GM12878 (cell line): ENCODE data around the gene RALGPS2. TPM values are rescaled to one million over a fixed set of nuclear protein-coding genes. Genes with fewer than 3 reads are reported as not detected.

Source experiments
- ATAC-seq: fragments of 200-7000 bp; cut with Tn5 transposase; 3 replicates; pipeline ENCODE4 v1.9.1; 2020; ENCODE audit warnings: mild to moderate bottlenecking, moderate library complexity
- BruUV-seq: library from RNA; stranded (reverse); fragments of 400-500 nt; replicated peaks from 2 replicates; lab custom pipeline; 2021; lab: Mats Ljungman, UMichigan
- CTCF ChIA-PET: fragments of 300-600 bp; sonication (Branson Sonifier 250); formaldehyde crosslinking; extraction: SDS; loops from one replicate; lab custom pipeline; 2021; ENCODE audit warnings: inconsistent platforms; lab: Yijun Ruan, JAX
- POLR2A ChIA-PET: fragments of 350-600 bp; formaldehyde crosslinking; extraction: SDS; loops from one replicate; lab custom pipeline; 2021; ENCODE audit warnings: inconsistent platforms; lab: Charles Lee
- RAD21 ChIA-PET: fragments of 300-600 bp; sonication (Branson Sonifier 250); formaldehyde crosslinking; loops from one replicate; lab custom pipeline; 2023; ENCODE audit warnings: antibody characterized with exemption; ENCODE audit not compliant: unreplicated experiment; lab: Charles Lee
- SMC1A ChIA-PET: fragments of 300-600 bp; sonication (Branson Sonifier 250); formaldehyde crosslinking; loops from one replicate; lab custom pipeline; 2023; ENCODE audit not compliant: unreplicated experiment, uncharacterized antibody; lab: Charles Lee
- DNase-seq: peaks from one replicate; pipeline ENCODE4 v3.0.0-alpha.2; 2011; ENCODE audit warnings: low read depth, low spot score
- FAIRE-seq: peaks from 3 replicates; lab custom pipeline; 2011; peaks lifted over from hg19 to GRCh38; lab: Jason Lieb, UNC
- H2AFZ ChIP-seq: 2 replicates; pipeline ENCODE4 v1.6.0; 2011; ENCODE audit warnings: low read depth, low read length, control low read depth; ENCODE audit not compliant: control insufficient read depth
- H3K27ac ChIP-seq: 2 replicates; pipeline ENCODE4 v1.5.1; 2011; ENCODE audit warnings: control low read depth; ENCODE audit not compliant: control insufficient read depth, insufficient read depth
- H3K27me3 ChIP-seq, 2 experiments: replicated peaks in 1 of 2; 2 replicates each; pipeline versions ENCODE4 v1.6.0 to v1.6.1; 2011; ENCODE audit warnings: low read length in 1 of 2; ENCODE audit not compliant: control insufficient read depth in 2 of 2, insufficient read depth in 2 of 2
- H3K36me3 ChIP-seq, 2 experiments: 2 replicates each; pipeline ENCODE4 v1.5.1; 2011; ENCODE audit warnings: low read length in 1 of 2; ENCODE audit not compliant: control insufficient read depth in 2 of 2, insufficient read depth in 2 of 2
- H3K4me1 ChIP-seq: 2 replicates; pipeline ENCODE4 v1.6.1; 2011; ENCODE audit warnings: mild to moderate bottlenecking, low read length, moderate library complexity, mixed read lengths; ENCODE audit not compliant: control insufficient read depth, insufficient read depth
- H3K4me2 ChIP-seq: 2 replicates; pipeline ENCODE4 v1.6.0; 2011; ENCODE audit warnings: control low read depth; ENCODE audit not compliant: control insufficient read depth, insufficient read depth
- H3K4me3 ChIP-seq: fragments of 200-600 bp; sonication (generic); 2 replicates; pipeline ENCODE4 v1.5.1; 2016
- H3K79me2 ChIP-seq: 2 replicates; pipeline ENCODE4 v1.6.0; 2011; ENCODE audit warnings: low read length; ENCODE audit not compliant: control insufficient read depth, insufficient read depth
- H3K9ac ChIP-seq: 2 replicates; pipeline ENCODE4 v1.8.0; 2011; ENCODE audit warnings: low read length, control low read depth, mixed read lengths; ENCODE audit not compliant: control insufficient read depth, insufficient read depth
- H3K9me3 ChIP-seq: replicated peaks from 3 replicates; pipeline ENCODE4 v1.5.1; 2011; ENCODE audit warnings: mild to moderate bottlenecking, low read length; ENCODE audit not compliant: control insufficient read depth, insufficient read depth
- H4K20me1 ChIP-seq: 2 replicates; pipeline ENCODE4 v1.6.0; 2011; ENCODE audit not compliant: control insufficient read depth, insufficient read depth
- ATF7 ChIP-seq: fragments of 450-650 bp; IDR thresholded peaks from 2 replicates; pipeline ENCODE4 v1.6.1; 2016; ENCODE audit warnings: low read depth, mild to moderate bottlenecking
- BHLHE40 ChIP-seq, 2 experiments: fragments of 450-650 bp in 1 of 2; IDR thresholded peaks; 2 replicates each; pipeline ENCODE4 v1.6.1; 2011 to 2017; ENCODE audit warnings: low read depth in 2 of 2, borderline replicate concordance in 1 of 2, improper control_type of control experiment in 1 of 2, low read length in 1 of 2, mild to moderate bottlenecking in 1 of 2
- CBX3 ChIP-seq: fragments of 200-600 bp; sonication (generic); IDR thresholded peaks from 2 replicates; pipeline ENCODE4 v1.6.1; 2016; ENCODE audit warnings: low read depth, borderline replicate concordance
- EED ChIP-seq: sonication (generic); IDR thresholded peaks from 2 replicates; pipeline ENCODE4 v1.6.1; 2016; ENCODE audit warnings: antibody characterized with exemption, low read depth
- GATAD2B ChIP-seq: fragments of 450-650 bp; conservative IDR thresholded peaks from 2 replicates; pipeline ENCODE4 v1.6.1; 2017; ENCODE audit warnings: low read depth, mild to moderate bottlenecking, moderate library complexity
- KAT2A ChIP-seq: conservative IDR thresholded peaks from 2 replicates; pipeline ENCODE4 v1.6.1; 2011; ENCODE audit warnings: low read depth, low read length; ENCODE audit not compliant: control insufficient read depth
- KLF5 ChIP-seq: fragments of 450-650 bp; IDR thresholded peaks from 2 replicates; pipeline ENCODE4 v1.6.1; 2014; ENCODE audit warnings: mild to moderate bottlenecking; ENCODE audit not compliant: partially characterized antibody
- NFYA ChIP-seq: IDR thresholded peaks from 2 replicates; pipeline ENCODE4 v1.6.1; 2011; ENCODE audit warnings: low read depth, mild to moderate bottlenecking, low read length, improper control_type of control experiment, borderline replicate concordance
- RELA ChIP-seq: fragments of 450-650 bp; IDR thresholded peaks from 2 replicates; pipeline ENCODE4 v1.8.0; 2014; ENCODE audit warnings: borderline replicate concordance; ENCODE audit not compliant: partially characterized antibody
- RFX5 ChIP-seq: IDR thresholded peaks from 2 replicates; pipeline ENCODE4 v1.6.1; 2011; ENCODE audit warnings: low read depth, low read length, improper control_type of control experiment
- SPI1 ChIP-seq: IDR thresholded peaks from 2 replicates; pipeline ENCODE4 v1.6.1; 2011; ENCODE audit warnings: low read depth, mild to moderate bottlenecking, low read length, moderate library complexity, borderline replicate concordance; ENCODE audit not compliant: insufficient read depth
- TBL1XR1 ChIP-seq: IDR thresholded peaks from 2 replicates; pipeline ENCODE4 v1.6.1; 2012; ENCODE audit warnings: low read depth, low read length, improper control_type of control experiment
- ZBED1 ChIP-seq: IDR thresholded peaks from 2 replicates; pipeline ENCODE4 v1.6.1; 2016; ENCODE audit warnings: borderline replicate concordance
- WGBS: methylation state at CpG from one replicate; pipeline ENCODE4 v1.1.6; 2016; ENCODE audit warnings: low lambda C conversion rate; ENCODE audit not compliant: insufficient replicate concordance, insufficient coverage; ENCODE audit errors: missing lambda C conversion rate; 5-methylcytosine and 5-hydroxymethylcytosine counted together
- in situ Hi-C: fragments of 300-500 bp; cut with MboI; formaldehyde crosslinking; loops from 9 replicates; pipeline ENCODE4 v1.14.3; 2018; ENCODE audit warnings: mixed read lengths
- intact Hi-C: fragments of 100-400 bp; cut with micrococcal nuclease; formaldehyde crosslinking; loops from one replicate; pipeline ENCODE4 v1.14.2; 2022; ENCODE audit not compliant: unreplicated experiment
- polyA plus RNA-seq, 11 experiments: library from polyadenylated mRNA; depleted of rRNA in 4 of 11; unstranded in 6 of 11; stranded (reverse) in 5 of 11; fragments of >200 nt; fragmentation: Nextera tagmentation in 4 of 11; fragmentation: Illumina TruSeq in 1 of 11; extraction: Ambion mirVana in 4 of 11; extraction: Trizol in 1 of 11; gene quantifications; 1 replicate in 1 of 11; 2 replicates in 10 of 11; pipeline versions ENCODE4 v1.2.1 to v1.2.3, GENCODE V29; 2011 to 2016; ENCODE audit warnings: inconsistent platforms in 2 of 11, missing spikeins in 2 of 11, low read depth in 1 of 11
- total RNA-seq, 4 experiments: library from RNA; depleted of rRNA in 3 of 4; stranded (reverse); fragments of >200 nt in 3 of 4; fragmentation: Illumina TruSeq in 1 of 4; extraction: Trizol in 1 of 4; gene quantifications; 2 replicates each; pipeline versions ENCODE4 v1.2.1 to v1.2.3, GENCODE V29; 2013 to 2021
- TF ChIP-seq, protein P1 (sequence below): IDR thresholded peaks from 2 replicates; pipeline ENCODE4 v1.6.1; 2011; ENCODE audit warnings: low read depth, mild to moderate bottlenecking, low read length, moderate library complexity, borderline replicate concordance; ENCODE audit errors: extremely low read depth
- TF ChIP-seq, protein P2 (sequence below): IDR thresholded peaks from 2 replicates; pipeline ENCODE4 v1.6.1; 2012; ENCODE audit warnings: mild to moderate bottlenecking, low read depth, low read length

RALGPS2 gene
- total and polyA plus RNA-seq, 10 of the 15 experiments (the other 5 are each of a cell fraction or from before 2014, with no cell fraction given): 0.08 to 3.7 (median 0.50) TPM

DNA sequence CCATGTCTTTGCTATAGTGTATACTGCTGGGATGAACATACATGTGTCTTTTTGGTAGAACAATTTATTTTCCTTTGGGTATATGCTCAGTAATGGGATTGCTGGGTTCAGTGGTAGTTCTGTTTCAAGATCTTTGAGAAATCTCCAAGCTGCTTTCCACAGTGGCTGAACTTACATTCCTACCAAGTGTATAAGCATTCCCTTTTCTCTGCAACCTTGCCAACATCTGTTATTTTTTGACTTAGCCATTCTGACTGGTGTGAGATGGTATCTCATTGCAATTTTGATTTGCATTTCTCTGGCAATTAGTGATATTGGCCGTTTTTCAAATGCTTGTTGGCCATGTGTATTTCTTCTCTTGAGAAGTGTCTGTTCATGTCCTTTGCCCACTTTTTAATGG is 183.3 kb downstream of the RALGPS2 start:
- CTCF ChIA-PET: no interaction called here
- ATAC-seq (no peak), DNase-seq (no peak), FAIRE-seq (no peak)
- Histone ChIP-seq H3K4me1 (no peaks in the 10 kb centered on the region), H3K4me2 (no peak overlapping the region), H3K36me3 (no peaks in the 10 kb centered on the region), H3K9me3 (peaks cover 2% of the 10 kb centered on the region; the same call in 2 of the 3 replicates), H3K27me3 (no peaks in the 10 kb centered on the region), H4K20me1 (no peaks in the 10 kb centered on the region), H3K4me3 (no peak overlapping the region), H3K9ac (no peak overlapping the region), H3K27ac (no peak overlapping the region), H3K79me2 (no peaks in the 10 kb centered on the region), H2AFZ (no peak overlapping the region)
- POLR2A ChIA-PET: no interaction called here
- TF ChIP-seq, protein P1, sequence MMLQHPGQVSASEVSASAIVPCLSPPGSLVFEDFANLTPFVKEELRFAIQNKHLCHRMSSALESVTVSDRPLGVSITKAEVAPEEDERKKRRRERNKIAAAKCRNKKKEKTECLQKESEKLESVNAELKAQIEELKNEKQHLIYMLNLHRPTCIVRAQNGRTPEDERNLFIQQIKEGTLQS: no peak
- TF ChIP-seq RFX5 (no peak), KLF5 (no peak), ZBED1 (no peak), KAT2A (no peak), CBX3 (no peak), EED (no peak), BHLHE40 (IDR thresholded peaks at IDR 0.05; ENCODE audit: borderline replicate concordance in 1 of 2, low read depth in 2 of 2, low read length in 1 of 2) (no peak), TBL1XR1 (no peak), SPI1 (no peak), ATF7 (no peak), GATAD2B (no peak), RELA (no peak), NFYA (no peak)
- TF ChIP-seq, protein P2, sequence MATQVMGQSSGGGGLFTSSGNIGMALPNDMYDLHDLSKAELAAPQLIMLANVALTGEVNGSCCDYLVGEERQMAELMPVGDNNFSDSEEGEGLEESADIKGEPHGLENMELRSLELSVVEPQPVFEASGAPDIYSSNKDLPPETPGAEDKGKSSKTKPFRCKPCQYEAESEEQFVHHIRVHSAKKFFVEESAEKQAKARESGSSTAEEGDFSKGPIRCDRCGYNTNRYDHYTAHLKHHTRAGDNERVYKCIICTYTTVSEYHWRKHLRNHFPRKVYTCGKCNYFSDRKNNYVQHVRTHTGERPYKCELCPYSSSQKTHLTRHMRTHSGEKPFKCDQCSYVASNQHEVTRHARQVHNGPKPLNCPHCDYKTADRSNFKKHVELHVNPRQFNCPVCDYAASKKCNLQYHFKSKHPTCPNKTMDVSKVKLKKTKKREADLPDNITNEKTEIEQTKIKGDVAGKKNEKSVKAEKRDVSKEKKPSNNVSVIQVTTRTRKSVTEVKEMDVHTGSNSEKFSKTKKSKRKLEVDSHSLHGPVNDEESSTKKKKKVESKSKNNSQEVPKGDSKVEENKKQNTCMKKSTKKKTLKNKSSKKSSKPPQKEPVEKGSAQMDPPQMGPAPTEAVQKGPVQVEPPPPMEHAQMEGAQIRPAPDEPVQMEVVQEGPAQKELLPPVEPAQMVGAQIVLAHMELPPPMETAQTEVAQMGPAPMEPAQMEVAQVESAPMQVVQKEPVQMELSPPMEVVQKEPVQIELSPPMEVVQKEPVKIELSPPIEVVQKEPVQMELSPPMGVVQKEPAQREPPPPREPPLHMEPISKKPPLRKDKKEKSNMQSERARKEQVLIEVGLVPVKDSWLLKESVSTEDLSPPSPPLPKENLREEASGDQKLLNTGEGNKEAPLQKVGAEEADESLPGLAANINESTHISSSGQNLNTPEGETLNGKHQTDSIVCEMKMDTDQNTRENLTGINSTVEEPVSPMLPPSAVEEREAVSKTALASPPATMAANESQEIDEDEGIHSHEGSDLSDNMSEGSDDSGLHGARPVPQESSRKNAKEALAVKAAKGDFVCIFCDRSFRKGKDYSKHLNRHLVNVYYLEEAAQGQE: no peak
- RAD21 ChIA-PET: interaction anchor here (0.6 kb wide), 1 partner anchor 96 kb away, joined by 4 read pairs; no protein-coding TSS in a partner anchor
- SMC1A ChIA-PET: no interaction called here
- 30% methylated on average over 1 of the region's 1 CpG for WGBS
- intact Hi-C loops: no loop called here
- in situ Hi-C loops: no loop called here
- BruUV-seq: no TSS peak
